Esophagus muscularis mucosa (tissue), 4 donors: ENCODE data around the gene ADCY5. TPM values are rescaled to one million over a fixed set of nuclear protein-coding genes. Genes with fewer than 3 reads are reported as not detected.

Experiments used
- DNase-seq: peaks from one replicate; pipeline ENCODE4 v3.0.0-alpha.2; 2017; ENCODE audit errors: extremely low spot score
- H3K27ac ChIP-seq, 4 donors: fragments of 200-600 bp; sonication (generic); replicated peaks in 1 of 4; 1 replicate in 3 of 4; 2 replicates in 1 of 4; pipeline ENCODE4 v1.5.1; 2016 to 2019; ENCODE audit warnings: mild to moderate bottlenecking in 1 of 4
- H3K27me3 ChIP-seq, 4 donors: fragments of 200-600 bp; sonication (generic); one replicate each; pipeline versions ENCODE4 v1.5.1 to v1.6.0; 2016 to 2019
- H3K36me3 ChIP-seq, 4 donors: fragments of 200-600 bp; sonication (generic); one replicate each; pipeline ENCODE4 v1.5.1; 2016 to 2019
- H3K4me1 ChIP-seq, 4 donors: fragments of 200-600 bp; sonication (generic); one replicate each; pipeline ENCODE4 v1.5.1; 2016 to 2019
- H3K4me3 ChIP-seq, 4 donors: fragments of 200-600 bp; sonication (generic); 1 replicate in 2 of 4; 2 replicates in 2 of 4; pipeline ENCODE4 v1.5.1; 2016 to 2019; ENCODE audit warnings: mild to moderate bottlenecking in 4 of 4, moderate library complexity in 1 of 4
- H3K9me3 ChIP-seq, 4 donors: fragments of 200-600 bp; sonication (generic); 1 replicate in 3 of 4; 2 replicates in 1 of 4; pipeline ENCODE4 v1.5.1; 2016 to 2019
- CTCF ChIP-seq, 3 experiments: fragments of 200-600 bp in 2 of 3; fragments of 450-650 bp in 1 of 3; sonication (generic) in 2 of 3; IDR thresholded peaks; one replicate each; pipeline ENCODE4 v1.5.1; 2017 to 2019; ENCODE audit warnings: antibody characterized with exemption in 3 of 3, mild to moderate bottlenecking in 2 of 3, moderate library complexity in 1 of 3
- EP300 ChIP-seq: sonication (generic); formaldehyde crosslinking; IDR thresholded peaks from one replicate; pipeline ENCODE4 v1.6.1; 2017; ENCODE audit warnings: antibody characterized with exemption
- POLR2A ChIP-seq: fragments of 450-650 bp; IDR thresholded peaks from one replicate; pipeline ENCODE4 v1.6.1; 2017; ENCODE audit warnings: antibody characterized with exemption, moderate library complexity, mild to moderate bottlenecking, low read depth
- POLR2AphosphoS5 ChIP-seq, 2 donors: sonication (generic); formaldehyde crosslinking; IDR thresholded peaks; one replicate each; pipeline ENCODE4 v1.6.1; 2017; ENCODE audit warnings: antibody characterized with exemption in 2 of 2
- WGBS: methylation state at CpG from one replicate; pipeline ENCODE4 v1.1.5; 2018; 5-methylcytosine and 5-hydroxymethylcytosine counted together
- intact Hi-C: fragments of 100-400 bp; cut with DNase I; formaldehyde crosslinking; loops from one replicate; pipeline ENCODE4 v1.15.1; 2023
- total RNA-seq, 4 donors: library from RNA; depleted of rRNA; stranded (reverse); fragments of >200 nt; gene quantifications; one replicate each; pipeline versions ENCODE4 v1.1.0 to v1.2.1, GENCODE V29; 2016

Gene ADCY5
- total RNA-seq, 4 donors from 2014 or later = 133 to 228 (median 189) TPM

GRCh38 chr3:123467046-123467445, 18.2 kb upstream of the ADCY5 start:
- H3K27ac ChIP-seq = no peak overlapping the region
- 86% methylated on average over 5 of the region's 5 CpGs for WGBS
- TF ChIP-seq POLR2A (no peak), CTCF (IDR thresholded peaks at IDR 0.05) (no peak), EP300 (no peak), POLR2AphosphoS5 (IDR thresholded peaks at IDR 0.05) (no peak)
- no peaks in the 10 kb centered on the region for H3K36me3 ChIP-seq
- no peaks in the 10 kb centered on the region for H3K9me3 ChIP-seq
- intact Hi-C loops = no loop called here
- H3K27me3 ChIP-seq = no peaks in the 10 kb centered on the region
- H3K4me3 ChIP-seq = no peak overlapping the region
- no peaks in the 10 kb centered on the region for H3K4me1 ChIP-seq
- DNase-seq = no peak

- intact Hi-C loops = no loop called here
- 78% methylated on average over 7 of the region's 7 CpGs for WGBS
- no peaks in the 10 kb centered on the region for H3K9me3 ChIP-seq
- no peaks in the 10 kb centered on the region for H3K4me1 ChIP-seq
- DNase-seq = no peak
- TF ChIP-seq POLR2AphosphoS5 (IDR thresholded peaks at IDR 0.05) = no peak
- H3K4me3 ChIP-seq = no peak overlapping the region
- H3K27me3 ChIP-seq = no peaks in the 10 kb centered on the region
- H3K27ac ChIP-seq = no peak overlapping the region
- H3K36me3 ChIP-seq = no peaks in the 10 kb centered on the region
Observed at GRCh38 chr3:123464211-123464610, 15.3 kb upstream of the ADCY5 start.

GRCh38 chr3:123459862-123460261, 11.0 kb upstream of the ADCY5 start:
- intact Hi-C loops = no loop called here
- Histone ChIP-seq H3K4me1 (no peaks in the 10 kb centered on the region), H3K36me3 (no peaks in the 10 kb centered on the region), H3K9me3 (no peaks in the 10 kb centered on the region), H3K4me3 (no peak overlapping the region), H3K27me3 (peaks cover 0 to 7% (median 0%) of the 10 kb centered on the region in 4 donors), H3K27ac (no peak overlapping the region)
- TF ChIP-seq POLR2A = no peak
- no peak for TF ChIP-seq CTCF (IDR thresholded peaks at IDR 0.05)
- WGBS = 55% methylated on average over 6 of the region's 8 CpGs
- DNase-seq = no peak

- DNase-seq = no peak
- Histone ChIP-seq H3K36me3 (no peaks in the 10 kb centered on the region), H3K27me3 (peaks cover 0 to 7% (median 0%) of the 10 kb centered on the region in 4 donors), H3K9me3 (no peaks in the 10 kb centered on the region), H3K27ac (no peak overlapping the region), H3K4me1 (no peaks in the 10 kb centered on the region), H3K4me3 (no peak overlapping the region)
- TF ChIP-seq EP300 = no peak
- no peak for TF ChIP-seq POLR2AphosphoS5 (IDR thresholded peaks at IDR 0.05)
- no peak for TF ChIP-seq CTCF (IDR thresholded peaks at IDR 0.05)
- no peak for TF ChIP-seq POLR2A
- intact Hi-C loops = no loop called here
- WGBS = 76% methylated on average over 5 of the region's 5 CpGs
Observed at GRCh38 chr3:123458255-123458654, 9.4 kb upstream of the ADCY5 start.

GRCh38 chr3:123457841-123458240, 9.0 kb upstream of the ADCY5 start:
- TF ChIP-seq POLR2A = no peak
- no peak for TF ChIP-seq CTCF (IDR thresholded peaks at IDR 0.05)
- TF ChIP-seq EP300 = no peak
- TF ChIP-seq POLR2AphosphoS5 (IDR thresholded peaks at IDR 0.05) = no peak
- intact Hi-C loops = no loop called here
- Histone ChIP-seq H3K27me3 (peaks cover 0 to 7% (median 0%) of the 10 kb centered on the region in 4 donors), H3K27ac (no peak overlapping the region), H3K9me3 (no peaks in the 10 kb centered on the region), H3K36me3 (no peaks in the 10 kb centered on the region), H3K4me1 (no peaks in the 10 kb centered on the region), H3K4me3 (no peak overlapping the region)
- WGBS = 100% methylated on average over 1 of the region's 1 CpG
- DNase-seq = no peak
